ENCODE results near the gene ZBTB48. TPM values are rescaled to one million over a fixed set of nuclear protein-coding genes. Genes with fewer than 3 reads are reported as not detected.

Gene ZBTB48
- total and polyA plus RNA-seq, 4 donors: 21.6 to 41.3 (median 34.3) TPM

- no peak for TF ChIP-seq CTCF (IDR thresholded peaks at IDR 0.05; ENCODE audit: control extremely low read depth, extremely low read depth)
- ATAC-seq (ENCODE audit: insufficient read depth, low FRiP score) (no peak), DNase-seq (no peak)
- Histone ChIP-seq H3K4me1 (ENCODE audit: control insufficient read depth in 5 of 5, insufficient read depth in 5 of 5, low read length in 5 of 5) (peaks cover 0 to 11% (median 2%) of the 10 kb centered on the region in 5 donors), H3K27ac (ENCODE audit: low read depth in 1 of 2, low read length in 1 of 2) (no peak overlapping the region), H3K9me3 (ENCODE audit: control insufficient read depth in 4 of 4, insufficient read depth in 3 of 4, low read length in 3 of 4) (no peaks in the 10 kb centered on the region), H3K36me3 (ENCODE audit: control insufficient read depth in 4 of 4, insufficient read depth in 4 of 4, low read length in 4 of 4) (peaks cover 0 to 65% (median 33%) of the 10 kb centered on the region in 4 donors), H3K27me3 (ENCODE audit: control insufficient read depth in 3 of 3, insufficient read depth in 3 of 3, low read length in 2 of 3) (no peaks in the 10 kb centered on the region), H3K4me3 (no peak overlapping the region), H3K9ac (ENCODE audit: insufficient read depth in 1 of 2, low read length in 2 of 2) (no peak overlapping the region)
- 85 to 93% methylated on average over 11 of the region's 11 CpGs for WGBS, 2 donors
These were observed 15.4 kb downstream of the ZBTB48 start for GRCh38 chr1:6594977-6595740.

GRCh38 chr1:6596351-6596750, 16.6 kb downstream of the ZBTB48 start:
- no peak overlapping the region for H3K9ac ChIP-seq (ENCODE audit: insufficient read depth in 1 of 2, low read length in 2 of 2)
- H3K9me3 ChIP-seq (ENCODE audit: control insufficient read depth in 4 of 4, insufficient read depth in 3 of 4, low read length in 3 of 4): no peaks in the 10 kb centered on the region
- DNase-seq (no peak), ATAC-seq (ENCODE audit: insufficient read depth, low FRiP score) (no peak)
- no peak overlapping the region for H3K27ac ChIP-seq (ENCODE audit: low read depth in 1 of 2, low read length in 1 of 2)
- 72 to 74% methylated on average over 7 of the region's 7 CpGs for WGBS, 2 donors
- TF ChIP-seq CTCF (IDR thresholded peaks at IDR 0.05; ENCODE audit: control extremely low read depth, extremely low read depth): no peak
- H3K27me3 ChIP-seq (ENCODE audit: control insufficient read depth in 3 of 3, insufficient read depth in 3 of 3, low read length in 2 of 3): no peaks in the 10 kb centered on the region
- H3K4me1 ChIP-seq (ENCODE audit: control insufficient read depth in 5 of 5, insufficient read depth in 5 of 5, low read length in 5 of 5): peaks cover 0 to 9% (median 7%) of the 10 kb centered on the region in 5 donors
- peaks cover 0 to 60% (median 28%) of the 10 kb centered on the region in 4 donors for H3K36me3 ChIP-seq (ENCODE audit: control insufficient read depth in 4 of 4, insufficient read depth in 4 of 4, low read length in 4 of 4)
- H3K4me3 ChIP-seq: no peak overlapping the region

- WGBS, 2 donors: 90 to 93% methylated on average over 15 of the region's 15 CpGs
- DNase-seq (no peak), ATAC-seq (ENCODE audit: insufficient read depth, low FRiP score) (no peak)
- H3K27me3 ChIP-seq (ENCODE audit: control insufficient read depth in 3 of 3, insufficient read depth in 3 of 3, low read length in 2 of 3): no peaks in the 10 kb centered on the region
- H3K9ac ChIP-seq (ENCODE audit: insufficient read depth in 1 of 2, low read length in 2 of 2): no peak overlapping the region
- TF ChIP-seq CTCF (IDR thresholded peaks at IDR 0.05; ENCODE audit: control extremely low read depth, extremely low read depth): no peak
- peaks cover 0 to 55% (median 27%) of the 10 kb centered on the region in 4 donors for H3K36me3 ChIP-seq (ENCODE audit: control insufficient read depth in 4 of 4, insufficient read depth in 4 of 4, low read length in 4 of 4)
- H3K4me1 ChIP-seq (ENCODE audit: control insufficient read depth in 5 of 5, insufficient read depth in 5 of 5, low read length in 5 of 5): peaks cover 0 to 9% (median 7%) of the 10 kb centered on the region in 5 donors
- peak overlapping the region in 1 of 2 donors; percentile 30 for H3K27ac ChIP-seq (ENCODE audit: low read depth in 1 of 2, low read length in 1 of 2)
- no peak overlapping the region for H3K4me3 ChIP-seq
- no peaks in the 10 kb centered on the region for H3K9me3 ChIP-seq (ENCODE audit: control insufficient read depth in 4 of 4, insufficient read depth in 3 of 4, low read length in 3 of 4)
These were observed 17.3 kb downstream of the ZBTB48 start for GRCh38 chr1:6596886-6597776.
